ENCODE measurements around the gene ODC1.
"Not testable (repeated sequence)": the region's sequence is repeated elsewhere in the genome, so short reads cannot be mapped to it uniquely, and the experiment has no call there.

DNA sequence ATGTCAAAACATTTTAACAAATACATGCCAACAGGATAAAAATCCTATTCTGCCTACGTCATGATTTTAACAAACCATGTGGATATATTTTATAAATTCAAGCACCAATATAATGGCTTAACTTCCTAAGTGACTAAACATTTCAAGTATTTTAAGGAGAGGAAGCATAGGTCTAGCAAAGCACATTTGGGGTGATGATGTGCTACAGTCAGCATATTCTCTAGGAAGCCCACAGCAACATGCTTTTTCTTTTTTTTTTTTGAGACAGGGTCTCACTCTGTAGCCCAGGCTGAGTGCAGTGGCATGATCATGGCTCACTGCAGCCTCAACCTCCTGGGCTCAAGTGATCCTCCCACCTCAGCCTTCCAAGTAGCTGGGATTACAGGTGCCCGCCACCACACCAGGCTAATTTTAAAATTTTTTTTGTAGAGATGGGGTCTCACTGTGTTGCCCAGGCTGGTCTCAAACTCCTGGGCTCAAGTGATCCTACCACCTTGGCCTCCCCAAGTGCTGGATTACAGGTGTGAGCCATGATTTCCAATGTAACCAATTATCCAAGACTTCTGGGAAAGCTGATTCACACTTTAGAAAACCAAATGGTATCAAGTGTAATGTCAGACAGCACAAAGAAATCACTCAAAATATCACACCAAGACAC is 5.5 kb downstream of the ODC1 start:
- not testable (repeated sequence) for TF ChIP-seq CTCF (tag by site-specific recombination; IDR thresholded peaks at IDR 0.05); ZNF202 (tag by site-specific recombination; IDR thresholded peaks at IDR 0.05; ENCODE audit: borderline replicate concordance); ZNF311 (tag by site-specific recombination; IDR thresholded peaks at IDR 0.05; ENCODE audit: borderline replicate concordance); ZNF274 (IDR thresholded peaks at IDR 0.05; ENCODE audit: low read length); ZNF274 (tag by site-specific recombination; IDR thresholded peaks at IDR 0.05; ENCODE audit: borderline replicate concordance)
- TF ChIP-seq, protein P1, sequence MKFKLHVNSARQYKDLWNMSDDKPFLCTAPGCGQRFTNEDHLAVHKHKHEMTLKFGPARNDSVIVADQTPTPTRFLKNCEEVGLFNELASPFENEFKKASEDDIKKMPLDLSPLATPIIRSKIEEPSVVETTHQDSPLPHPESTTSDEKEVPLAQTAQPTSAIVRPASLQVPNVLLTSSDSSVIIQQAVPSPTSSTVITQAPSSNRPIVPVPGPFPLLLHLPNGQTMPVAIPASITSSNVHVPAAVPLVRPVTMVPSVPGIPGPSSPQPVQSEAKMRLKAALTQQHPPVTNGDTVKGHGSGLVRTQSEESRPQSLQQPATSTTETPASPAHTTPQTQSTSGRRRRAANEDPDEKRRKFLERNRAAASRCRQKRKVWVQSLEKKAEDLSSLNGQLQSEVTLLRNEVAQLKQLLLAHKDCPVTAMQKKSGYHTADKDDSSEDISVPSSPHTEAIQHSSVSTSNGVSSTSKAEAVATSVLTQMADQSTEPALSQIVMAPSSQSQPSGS (tag by site-specific recombination; IDR thresholded peaks at IDR 0.05; ENCODE audit: low read depth): not testable (repeated sequence)
